ENCODE measurements around the gene SLC35F1. TPM values are rescaled to one million over a fixed set of nuclear protein-coding genes. Genes with fewer than 3 reads are reported as not detected.

The SLC35F1 gene
- total and polyA plus RNA-seq, 3 experiments from 2014 or later = not detected

- Histone ChIP-seq H3K36me3 (ENCODE audit: insufficient read depth, low read length) (no peaks in the 10 kb centered on the region), H3K4me1 (ENCODE audit: insufficient read depth, low read length) (no peaks in the 10 kb centered on the region), H3K9me3 (ENCODE audit: low read length) (no peaks in the 10 kb centered on the region), H3K4me3 (ENCODE audit: low read length) (no peak overlapping the region), H3K27me3 (ENCODE audit: insufficient read depth, low read length, poor library complexity, severe bottlenecking) (no peaks in the 10 kb centered on the region), H3K27ac (ENCODE audit: low read depth, low read length) (no peak overlapping the region)
- ChIA-PET POLR2A (no interaction called here), CTCF (interaction anchor here (1.1 kb wide), 1 partner anchor 15 kb away, joined by 3 read pairs; no protein-coding TSS in a partner anchor)
- Mint-ChIP-seq H3K4me1 (peaks cover 0 to 9% (median 0%) of the 10 kb centered on the region in 3 donors), H3K4me3 (no peak overlapping the region), H3K27ac (no peak overlapping the region), H3K36me3 (no peaks in the 10 kb centered on the region), H3K27me3 (peaks cover 0 to 2% of the 10 kb centered on the region in 2 donors), H3K9me3 (no peaks in the 10 kb centered on the region)
- no peak for DNase-seq
Observed at GRCh38 chr6:118309337-118310093, 402.5 kb downstream of the SLC35F1 start.

- no peak overlapping the region for H3K4me3 ChIP-seq (ENCODE audit: low read length)
- H3K9me3 ChIP-seq (ENCODE audit: low read length) = no peaks in the 10 kb centered on the region
- H3K27me3 Mint-ChIP-seq = peaks cover 6 to 9% of the 10 kb centered on the region in 2 donors
- no peak overlapping the region for H3K27ac Mint-ChIP-seq
- no peak overlapping the region for H3K27ac ChIP-seq (ENCODE audit: low read depth, low read length)
- H3K27me3 ChIP-seq (ENCODE audit: insufficient read depth, low read length, poor library complexity, severe bottlenecking) = no peaks in the 10 kb centered on the region
- no peaks in the 10 kb centered on the region for H3K9me3 Mint-ChIP-seq
- no peak overlapping the region for H3K4me3 Mint-ChIP-seq
- no peaks in the 10 kb centered on the region for H3K36me3 ChIP-seq (ENCODE audit: insufficient read depth, low read length)
- no peaks in the 10 kb centered on the region for H3K4me1 ChIP-seq (ENCODE audit: insufficient read depth, low read length)
- no peaks in the 10 kb centered on the region for H3K36me3 Mint-ChIP-seq
- H3K4me1 Mint-ChIP-seq = peaks cover 0 to 9% (median 0%) of the 10 kb centered on the region in 3 donors
- no peak for DNase-seq
- ChIA-PET POLR2A (no interaction called here), CTCF (interaction anchor here (1.0 kb wide), 1 partner anchor 12 kb away, joined by 4 read pairs; no protein-coding TSS in a partner anchor)
Observed at GRCh38 chr6:118313208-118313607, 406.1 kb downstream of the SLC35F1 start.

- H3K27ac ChIP-seq (ENCODE audit: low read depth, low read length) = no peak overlapping the region
- H3K27me3 ChIP-seq (ENCODE audit: insufficient read depth, low read length, poor library complexity, severe bottlenecking) = no peaks in the 10 kb centered on the region
- H3K9me3 Mint-ChIP-seq = no peaks in the 10 kb centered on the region
- H3K4me1 ChIP-seq (ENCODE audit: insufficient read depth, low read length) = no peaks in the 10 kb centered on the region
- H3K27me3 Mint-ChIP-seq = peaks cover 6 to 9% of the 10 kb centered on the region in 2 donors
- ChIA-PET CTCF (interaction anchor here (1.0 kb wide), 1 partner anchor 13 kb away, joined by 4 read pairs; no protein-coding TSS in a partner anchor), POLR2A (no interaction called here)
- DNase-seq = no peak
- peaks cover 0 to 9% (median 0%) of the 10 kb centered on the region in 3 donors for H3K4me1 Mint-ChIP-seq
- H3K4me3 Mint-ChIP-seq = no peak overlapping the region
- no peaks in the 10 kb centered on the region for H3K36me3 Mint-ChIP-seq
- no peaks in the 10 kb centered on the region for H3K36me3 ChIP-seq (ENCODE audit: insufficient read depth, low read length)
- no peak overlapping the region for H3K4me3 ChIP-seq (ENCODE audit: low read length)
- H3K27ac Mint-ChIP-seq = no peak overlapping the region
- no peaks in the 10 kb centered on the region for H3K9me3 ChIP-seq (ENCODE audit: low read length)
Observed at GRCh38 chr6:118313762-118314161, 406.7 kb downstream of the SLC35F1 start.

- CTCF ChIA-PET = no interaction called here
- POLR2A ChIA-PET = no interaction called here
- H3K36me3 ChIP-seq (ENCODE audit: insufficient read depth, low read length) = no peaks in the 10 kb centered on the region
- Mint-ChIP-seq H3K4me3 (no peak overlapping the region), H3K4me1 (peaks cover 0 to 7% (median 0%) of the 10 kb centered on the region in 3 donors), H3K27me3 (peaks cover 6 to 9% of the 10 kb centered on the region in 2 donors), H3K27ac (no peak overlapping the region), H3K9me3 (no peaks in the 10 kb centered on the region), H3K36me3 (no peaks in the 10 kb centered on the region)
- H3K4me1 ChIP-seq (ENCODE audit: insufficient read depth, low read length) = no peaks in the 10 kb centered on the region
- H3K4me3 ChIP-seq (ENCODE audit: low read length) = no peak overlapping the region
- H3K27me3 ChIP-seq (ENCODE audit: insufficient read depth, low read length, poor library complexity, severe bottlenecking) = no peaks in the 10 kb centered on the region
- no peak overlapping the region for H3K27ac ChIP-seq (ENCODE audit: low read depth, low read length)
- H3K9me3 ChIP-seq (ENCODE audit: low read length) = no peaks in the 10 kb centered on the region
- no peak for DNase-seq
Observed at GRCh38 chr6:118316796-118317384, 409.8 kb downstream of the SLC35F1 start.

GRCh38 chr6:118317581-118318563 lies 410.8 kb downstream of the SLC35F1 start:
- ChIA-PET POLR2A (no interaction called here), CTCF (no interaction called here)
- H3K9me3 Mint-ChIP-seq = no peaks in the 10 kb centered on the region
- Histone ChIP-seq H3K36me3 (ENCODE audit: insufficient read depth, low read length) (no peaks in the 10 kb centered on the region), H3K4me1 (ENCODE audit: insufficient read depth, low read length) (no peaks in the 10 kb centered on the region), H3K27ac (ENCODE audit: low read depth, low read length) (no peak overlapping the region), H3K9me3 (ENCODE audit: low read length) (no peaks in the 10 kb centered on the region), H3K27me3 (ENCODE audit: insufficient read depth, low read length, poor library complexity, severe bottlenecking) (no peaks in the 10 kb centered on the region), H3K4me3 (ENCODE audit: low read length) (no peak overlapping the region)
- no peak for DNase-seq
- H3K27ac Mint-ChIP-seq = no peak overlapping the region
- no peaks in the 10 kb centered on the region for H3K36me3 Mint-ChIP-seq
- H3K4me1 Mint-ChIP-seq = no peaks in the 10 kb centered on the region
- H3K27me3 Mint-ChIP-seq = peaks cover 6 to 12% of the 10 kb centered on the region in 2 donors
- no peak overlapping the region for H3K4me3 Mint-ChIP-seq

GRCh38 chr6:118318648-118319047 lies 411.6 kb downstream of the SLC35F1 start:
- ChIA-PET POLR2A (no interaction called here), CTCF (no interaction called here)
- H3K27ac Mint-ChIP-seq = no peak overlapping the region
- H3K4me3 ChIP-seq (ENCODE audit: low read length) = no peak overlapping the region
- H3K27me3 Mint-ChIP-seq = peaks cover 6 to 12% of the 10 kb centered on the region in 2 donors
- H3K9me3 Mint-ChIP-seq = no peaks in the 10 kb centered on the region
- H3K9me3 ChIP-seq (ENCODE audit: low read length) = no peaks in the 10 kb centered on the region
- DNase-seq = no peak
- no peak overlapping the region for H3K4me3 Mint-ChIP-seq
- H3K4me1 Mint-ChIP-seq = no peaks in the 10 kb centered on the region
- H3K36me3 ChIP-seq (ENCODE audit: insufficient read depth, low read length) = no peaks in the 10 kb centered on the region
- no peak overlapping the region for H3K27ac ChIP-seq (ENCODE audit: low read depth, low read length)
- H3K27me3 ChIP-seq (ENCODE audit: insufficient read depth, low read length, poor library complexity, severe bottlenecking) = no peaks in the 10 kb centered on the region
- H3K36me3 Mint-ChIP-seq = no peaks in the 10 kb centered on the region
- H3K4me1 ChIP-seq (ENCODE audit: insufficient read depth, low read length) = no peaks in the 10 kb centered on the region

GRCh38 chr6:118319416-118319815 lies 412.4 kb downstream of the SLC35F1 start:
- POLR2A ChIA-PET = no interaction called here
- H3K27me3 Mint-ChIP-seq = peaks cover 6 to 12% of the 10 kb centered on the region in 2 donors

More at GRCh38 chr6:118319416-118319815, 412.4 kb downstream of the SLC35F1 start:
- no peaks in the 10 kb centered on the region for H3K27me3 ChIP-seq (ENCODE audit: insufficient read depth, low read length, poor library complexity, severe bottlenecking)
- Mint-ChIP-seq H3K9me3 (no peaks in the 10 kb centered on the region), H3K4me1 (no peaks in the 10 kb centered on the region), H3K36me3 (no peaks in the 10 kb centered on the region), H3K4me3 (no peak overlapping the region), H3K27ac (no peak overlapping the region)
- H3K9me3 ChIP-seq (ENCODE audit: low read length) = no peaks in the 10 kb centered on the region
- no peaks in the 10 kb centered on the region for H3K4me1 ChIP-seq (ENCODE audit: insufficient read depth, low read length)
- H3K36me3 ChIP-seq (ENCODE audit: insufficient read depth, low read length) = no peaks in the 10 kb centered on the region
- CTCF ChIA-PET = no interaction called here
- H3K4me3 ChIP-seq (ENCODE audit: low read length) = no peak overlapping the region
- H3K27ac ChIP-seq (ENCODE audit: low read depth, low read length) = no peak overlapping the region
- no peak for DNase-seq

All from CD8-positive, alpha-beta memory T cell (primary cell).